A673 (cell line): Measurements from ENCODE around the gene PJA2. TPM values are rescaled to one million over a fixed set of nuclear protein-coding genes. Genes with fewer than 3 reads are reported as not detected.

Experiments used
- BruUV-seq: library from RNA; stranded (reverse); fragments of 400-500 nt; replicated peaks from 2 replicates; lab custom pipeline; 2021; lab: Mats Ljungman, UMichigan
- CTCF ChIA-PET: fragments of 300-600 bp; sonication (Branson Sonifier 250); formaldehyde crosslinking; loops from one replicate; lab custom pipeline; 2022; ENCODE audit warnings: antibody characterized with exemption; lab: Charles Lee
- POLR2A ChIA-PET: fragments of 300-600 bp; sonication (Branson Sonifier 250); formaldehyde crosslinking; loops from one replicate; lab custom pipeline; 2022; ENCODE audit warnings: antibody characterized with exemption; ENCODE audit not compliant: low non-redundant PET; lab: Charles Lee
- DNase-seq: peaks from one replicate; pipeline ENCODE4 v3.0.0-alpha.2; 2015; ENCODE audit warnings: low spot score
- H3K27ac ChIP-seq: fragments of 200-600 bp; sonication (generic); 2 replicates; pipeline ENCODE4 v1.5.1; 2016; ENCODE audit warnings: mixed run types, low read depth, mild to moderate bottlenecking, mixed read lengths, antibody characterized with exemption, low read length; ENCODE audit not compliant: poor library complexity, severe bottlenecking
- H3K27me3 ChIP-seq: fragments of 200-600 bp; sonication (generic); replicated peaks from 2 replicates; pipeline ENCODE4 v1.6.1; 2017; ENCODE audit warnings: mixed run types, low read depth, mild to moderate bottlenecking, mixed read lengths, antibody characterized with exemption, low read length; ENCODE audit not compliant: insufficient read depth, poor library complexity
- H3K36me3 ChIP-seq: fragments of 200-600 bp; sonication (generic); 2 replicates; pipeline ENCODE4 v1.6.1; 2016; ENCODE audit warnings: mixed run types, mild to moderate bottlenecking, mixed read lengths, antibody characterized with exemption, low read length; ENCODE audit not compliant: insufficient read depth, poor library complexity, severe bottlenecking
- H3K4me1 ChIP-seq: fragments of 200-600 bp; sonication (generic); 2 replicates; pipeline ENCODE4 v1.6.1; 2017; ENCODE audit warnings: mixed run types, mild to moderate bottlenecking, mixed read lengths, antibody characterized with exemption, low read length; ENCODE audit not compliant: insufficient read depth, poor library complexity, severe bottlenecking
- H3K4me3 ChIP-seq: fragments of 200-600 bp; sonication (generic); 2 replicates; pipeline ENCODE4 v1.5.1; 2016; ENCODE audit warnings: low read depth, mixed run types, mild to moderate bottlenecking, mixed read lengths, low read length; ENCODE audit not compliant: poor library complexity, severe bottlenecking
- H3K9me3 ChIP-seq: fragments of 200-600 bp; sonication (generic); 2 replicates; pipeline ENCODE4 v1.6.1; 2016; ENCODE audit warnings: mixed run types, low read depth, mild to moderate bottlenecking, mixed read lengths, antibody characterized with exemption, low read length; ENCODE audit not compliant: poor library complexity, severe bottlenecking
- EZH2 ChIP-seq: fragments of 200-600 bp; sonication (generic); IDR thresholded peaks from 2 replicates; pipeline ENCODE4 v1.6.1; 2017; ENCODE audit warnings: borderline replicate concordance, low read depth, mild to moderate bottlenecking, mixed read lengths, antibody characterized with exemption, low read length; ENCODE audit not compliant: poor library complexity, severe bottlenecking
- intact Hi-C: fragments of 100-400 bp; cut with micrococcal nuclease; formaldehyde crosslinking; loops from one replicate; pipeline ENCODE4 v1.10.0; 2022; ENCODE audit not compliant: unreplicated experiment
- total RNA-seq: library from RNA; stranded (reverse); gene quantifications from 2 replicates; pipeline ENCODE4 v1.2.3, GENCODE V29; 2021
- TF ChIP-seq, protein P1 (sequence below): fragments of 300-800, 200-600 bp; sonication (generic); conservative IDR thresholded peaks from 2 replicates; pipeline ENCODE4 v1.5.1; 2017; ENCODE audit warnings: low read depth, mild to moderate bottlenecking, antibody characterized with exemption, low read length, moderate library complexity, mixed read lengths

PJA2 gene
- total RNA-seq, 1 experiment from 2014 or later = 47.3 TPM

DNA sequence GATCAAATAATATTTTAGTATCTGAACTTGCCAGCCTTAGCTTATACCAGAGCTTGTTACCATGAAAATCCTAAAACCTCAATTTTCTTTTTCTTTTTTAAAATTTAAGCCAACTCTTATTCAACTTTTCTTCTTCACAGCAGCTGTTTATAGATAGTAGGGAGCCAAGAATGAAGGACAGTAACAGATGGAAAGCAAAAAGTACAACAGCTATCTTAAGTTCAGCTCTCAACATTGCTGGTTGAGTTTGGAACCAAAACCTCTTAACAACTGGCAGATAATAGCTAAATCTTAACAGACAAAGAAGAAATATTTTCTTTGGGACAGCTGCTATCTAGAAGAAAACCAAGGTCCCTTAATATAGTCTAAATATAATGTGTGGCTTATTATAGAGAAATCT, 74.7 kb downstream of the PJA2 start:
- H3K9me3 ChIP-seq = no peaks in the 10 kb centered on the region
- H3K27ac ChIP-seq = no peak overlapping the region
- ChIA-PET POLR2A (no interaction called here), CTCF (no interaction called here)
- no TSS peak for BruUV-seq
- H3K4me3 ChIP-seq = no peak overlapping the region
- peaks cover 3% of the 10 kb centered on the region for H3K4me1 ChIP-seq
- DNase-seq = no peak
- H3K27me3 ChIP-seq = no peaks in the 10 kb centered on the region
- intact Hi-C loops = no loop called here
- TF ChIP-seq, protein P1, sequence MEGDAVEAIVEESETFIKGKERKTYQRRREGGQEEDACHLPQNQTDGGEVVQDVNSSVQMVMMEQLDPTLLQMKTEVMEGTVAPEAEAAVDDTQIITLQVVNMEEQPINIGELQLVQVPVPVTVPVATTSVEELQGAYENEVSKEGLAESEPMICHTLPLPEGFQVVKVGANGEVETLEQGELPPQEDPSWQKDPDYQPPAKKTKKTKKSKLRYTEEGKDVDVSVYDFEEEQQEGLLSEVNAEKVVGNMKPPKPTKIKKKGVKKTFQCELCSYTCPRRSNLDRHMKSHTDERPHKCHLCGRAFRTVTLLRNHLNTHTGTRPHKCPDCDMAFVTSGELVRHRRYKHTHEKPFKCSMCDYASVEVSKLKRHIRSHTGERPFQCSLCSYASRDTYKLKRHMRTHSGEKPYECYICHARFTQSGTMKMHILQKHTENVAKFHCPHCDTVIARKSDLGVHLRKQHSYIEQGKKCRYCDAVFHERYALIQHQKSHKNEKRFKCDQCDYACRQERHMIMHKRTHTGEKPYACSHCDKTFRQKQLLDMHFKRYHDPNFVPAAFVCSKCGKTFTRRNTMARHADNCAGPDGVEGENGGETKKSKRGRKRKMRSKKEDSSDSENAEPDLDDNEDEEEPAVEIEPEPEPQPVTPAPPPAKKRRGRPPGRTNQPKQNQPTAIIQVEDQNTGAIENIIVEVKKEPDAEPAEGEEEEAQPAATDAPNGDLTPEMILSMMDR = no peak
- TF ChIP-seq EZH2 = no peak
- H3K36me3 ChIP-seq = peaks cover 10% of the 10 kb centered on the region

DNA sequence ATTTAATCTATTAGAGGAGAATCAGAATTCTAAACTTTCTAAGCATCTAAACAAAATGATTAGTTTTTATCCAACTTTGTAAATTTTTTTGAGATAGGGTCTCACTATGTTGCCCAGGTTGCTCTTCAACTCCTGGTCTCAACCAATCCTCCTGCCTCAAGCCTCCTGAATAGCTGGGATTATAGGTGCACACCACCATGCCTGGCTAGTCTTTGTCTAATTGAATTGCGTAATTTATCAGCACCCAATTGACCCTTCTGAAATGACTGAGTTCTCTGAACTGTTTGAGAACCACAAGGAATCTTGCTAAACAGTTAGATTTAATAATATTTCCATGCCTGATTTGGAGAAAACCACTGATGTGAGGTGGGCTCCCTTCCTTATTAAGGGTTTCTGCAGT, 75.7 kb downstream of the PJA2 start:
- no peak for DNase-seq
- no peak overlapping the region for H3K4me3 ChIP-seq
- H3K27ac ChIP-seq = no peak overlapping the region
- TF ChIP-seq, protein P1 = no peak
- no peak for TF ChIP-seq EZH2
- POLR2A ChIA-PET = no interaction called here
- no TSS peak for BruUV-seq
- H3K27me3 ChIP-seq = no peaks in the 10 kb centered on the region
- peaks cover 10% of the 10 kb centered on the region for H3K36me3 ChIP-seq
- intact Hi-C loops = no loop called here
- CTCF ChIA-PET = no interaction called here
- H3K9me3 ChIP-seq = no peaks in the 10 kb centered on the region
- H3K4me1 ChIP-seq = peaks cover 3% of the 10 kb centered on the region

DNA sequence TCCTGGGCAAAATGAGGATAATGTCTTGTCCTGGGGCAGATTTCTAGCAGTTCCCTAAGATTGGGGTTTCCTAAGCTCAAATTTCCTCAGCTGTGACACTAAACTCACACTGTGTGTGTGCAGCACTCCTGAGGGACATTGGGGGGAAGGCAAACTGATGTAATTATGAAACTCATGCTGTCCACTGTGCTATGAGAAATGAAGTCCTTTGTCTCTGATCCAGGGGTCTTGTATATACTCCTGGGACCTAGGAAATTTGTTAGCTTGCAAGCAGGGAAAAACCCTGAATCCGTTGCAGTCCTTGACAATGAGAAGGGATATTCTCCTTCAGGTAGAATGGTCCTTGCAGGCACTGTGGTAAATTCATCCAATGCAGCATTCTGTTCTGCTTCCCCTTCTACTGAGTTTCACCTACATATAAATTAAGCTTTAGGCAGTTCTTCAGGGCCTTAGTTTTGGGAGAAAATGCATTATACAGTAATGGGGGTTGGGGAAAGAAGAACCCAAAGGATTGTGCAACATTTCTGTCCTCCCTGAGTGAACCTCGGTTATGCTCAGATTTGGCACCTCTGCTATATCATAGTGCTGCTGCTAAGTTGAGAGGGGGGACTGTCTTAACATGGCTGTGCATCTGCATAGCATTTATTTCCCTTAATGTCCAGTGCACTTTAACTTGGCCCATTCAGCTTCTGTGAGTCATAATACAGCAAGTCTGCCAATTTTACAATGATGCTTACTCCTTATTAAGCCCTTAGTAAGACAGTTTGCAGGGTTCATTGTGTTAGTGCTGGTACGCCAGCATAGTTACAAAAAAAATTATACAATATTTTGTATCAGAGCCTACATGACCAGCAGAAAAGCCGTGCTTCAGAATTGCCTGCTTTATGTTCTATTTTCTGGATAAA, 80.2 kb downstream of the PJA2 start:
- no peak overlapping the region for H3K4me3 ChIP-seq
- H3K4me1 ChIP-seq = no peaks in the 10 kb centered on the region
- no peak for TF ChIP-seq EZH2
- TF ChIP-seq, protein P1 = no peak
- intact Hi-C loops = no loop called here
- H3K27me3 ChIP-seq = no peaks in the 10 kb centered on the region
- no peak overlapping the region for H3K27ac ChIP-seq
- ChIA-PET CTCF (no interaction called here), POLR2A (no interaction called here)
- H3K9me3 ChIP-seq = no peaks in the 10 kb centered on the region
- BruUV-seq = no TSS peak
- no peak for DNase-seq
- no peaks in the 10 kb centered on the region for H3K36me3 ChIP-seq
